GM23338 (cell line): ENCODE results near the gene CPNE7. TPM values are rescaled to one million over a fixed set of nuclear protein-coding genes. Genes with fewer than 3 reads are reported as not detected.

Source experiments
- ATAC-seq: fragments of 200-7000 bp; cut with Tn5 transposase; 3 replicates; pipeline ENCODE4 v1.9.1; 2020
- DNase-seq: peaks from one replicate; pipeline ENCODE4 v3.0.0-alpha.2; 2015; ENCODE audit warnings: low spot score
- H2AFZ ChIP-seq: fragments of 200-600 bp; sonication (generic); 2 replicates; pipeline ENCODE4 v1.8.0; 2016; ENCODE audit warnings: antibody characterized with exemption, mild to moderate bottlenecking, moderate library complexity
- H3F3A ChIP-seq: fragments of 200-600 bp; sonication (generic); replicated peaks from 2 replicates; pipeline ENCODE4 v1.8.0; 2017; ENCODE audit warnings: antibody characterized with exemption, mixed run types, low read depth
- H3K27ac ChIP-seq: fragments of 200-600 bp; sonication (generic); 2 replicates; pipeline ENCODE4 v1.6.1; 2016; ENCODE audit warnings: low read depth
- H3K27me3 ChIP-seq: fragments of 200-600 bp; sonication (generic); 2 replicates; pipeline ENCODE4 v1.8.0; 2016; ENCODE audit warnings: mild to moderate bottlenecking, mixed run types, moderate library complexity; ENCODE audit not compliant: insufficient read depth
- H3K36me3 ChIP-seq: fragments of 200-600 bp; sonication (generic); 2 replicates; pipeline ENCODE4 v1.8.0; 2016; ENCODE audit warnings: mild to moderate bottlenecking; ENCODE audit not compliant: insufficient read depth
- H3K4me1 ChIP-seq: fragments of 200-600 bp; sonication (generic); 2 replicates; pipeline ENCODE4 v1.8.0; 2016; ENCODE audit warnings: mild to moderate bottlenecking, moderate library complexity; ENCODE audit not compliant: insufficient read depth
- H3K4me2 ChIP-seq: fragments of 200-600 bp; sonication (generic); 2 replicates; pipeline ENCODE4 v1.7.1; 2017; ENCODE audit warnings: mixed run types
- H3K4me3 ChIP-seq: fragments of 200-600 bp; sonication (generic); 2 replicates; pipeline ENCODE4 v1.6.1; 2016; ENCODE audit warnings: mixed run types
- H3K79me2 ChIP-seq: fragments of 200-600 bp; sonication (generic); replicated peaks from 2 replicates; pipeline ENCODE4 v1.8.0; 2017; ENCODE audit warnings: mild to moderate bottlenecking; ENCODE audit not compliant: insufficient read depth
- H3K9me2 ChIP-seq: fragments of 200-600 bp; sonication (generic); 2 replicates; pipeline ENCODE4 v1.8.0; 2017; ENCODE audit not compliant: insufficient read depth
- H4K20me1 ChIP-seq: fragments of 200-600 bp; sonication (generic); replicated peaks from 2 replicates; pipeline ENCODE4 v1.8.0; 2017; ENCODE audit warnings: mild to moderate bottlenecking; ENCODE audit not compliant: insufficient read depth
- H3K27ac Mint-ChIP-seq: 2 replicates; pipeline ENCODE4 v1.8.0; 2020; ENCODE audit warnings: inconsistent platforms, mild to moderate bottlenecking, moderate library complexity, mixed read lengths
- H3K27me3 Mint-ChIP-seq: 3 replicates; pipeline ENCODE4 v1.8.0; 2022; ENCODE audit warnings: low read depth, mild to moderate bottlenecking, moderate library complexity, mixed read lengths, inconsistent platforms; ENCODE audit not compliant: insufficient read depth, poor library complexity
- H3K36me3 Mint-ChIP-seq: 3 replicates; pipeline ENCODE4 v1.8.0; 2021; ENCODE audit warnings: low read depth, mild to moderate bottlenecking, inconsistent platforms, moderate library complexity, mixed read lengths
- H3K4me1 Mint-ChIP-seq: 3 replicates; pipeline ENCODE4 v1.8.0; 2020; ENCODE audit warnings: mild to moderate bottlenecking, inconsistent platforms, mixed read lengths
- H3K4me3 Mint-ChIP-seq: 3 replicates; pipeline ENCODE4 v1.8.0; 2021; ENCODE audit warnings: moderate library complexity, mild to moderate bottlenecking, inconsistent platforms, mixed read lengths
- H3K9me3 Mint-ChIP-seq: 3 replicates; pipeline ENCODE4 v1.8.0; 2020; ENCODE audit warnings: moderate library complexity, mild to moderate bottlenecking, inconsistent platforms, mixed read lengths
- CREB1 ChIP-seq: fragments of 250-450 bp; sonication (Bioruptor Pico); IDR thresholded peaks from 2 replicates; pipeline ENCODE4 v1.5.0; 2020; ENCODE audit warnings: low read depth, mild to moderate bottlenecking, moderate library complexity
- CTCF ChIP-seq, 2 experiments: fragments of 200-600 bp in 1 of 2; sonication (generic) in 1 of 2; conservative IDR thresholded peaks; 2 replicates each; pipeline versions ENCODE4 v1.5.1 to v1.6.1; 2016 to 2017; ENCODE audit warnings: antibody characterized with exemption in 2 of 2, low read depth in 2 of 2, mild to moderate bottlenecking in 2 of 2, moderate library complexity in 1 of 2
- ETS1 ChIP-seq: IDR thresholded peaks from 2 replicates; pipeline ENCODE4 v1.6.1; 2016; ENCODE audit warnings: antibody characterized with exemption
- EZH2 ChIP-seq: fragments of 200-600 bp; sonication (generic); IDR thresholded peaks from one replicate; pipeline ENCODE4 v1.8.0; 2017; ENCODE audit warnings: antibody characterized with exemption, mild to moderate bottlenecking, low read depth; ENCODE audit not compliant: unreplicated experiment
- EZH2phosphoT487 ChIP-seq: fragments of 200-600 bp; sonication (generic); IDR thresholded peaks from one replicate; pipeline ENCODE4 v1.8.1; 2018; ENCODE audit warnings: antibody characterized with exemption; ENCODE audit not compliant: unreplicated experiment
- JUNB ChIP-seq: IDR thresholded peaks from one replicate; pipeline ENCODE4 v1.6.1; 2016; ENCODE audit warnings: antibody characterized with exemption; ENCODE audit not compliant: unreplicated experiment
- NANOG ChIP-seq: IDR thresholded peaks from 2 replicates; pipeline ENCODE4 v1.6.1; 2016; ENCODE audit warnings: antibody characterized with exemption, borderline replicate concordance
- POLR2AphosphoS5 ChIP-seq: IDR thresholded peaks from 2 replicates; pipeline ENCODE4 v1.6.1; 2016; ENCODE audit warnings: antibody characterized with exemption, low read depth
- REST ChIP-seq: IDR thresholded peaks from one replicate; pipeline ENCODE4 v1.6.1; 2018; ENCODE audit warnings: antibody characterized with exemption; ENCODE audit not compliant: unreplicated experiment
- STAT1 ChIP-seq: IDR thresholded peaks from one replicate; pipeline ENCODE4 v1.6.1; 2016; ENCODE audit warnings: antibody characterized with exemption; ENCODE audit not compliant: unreplicated experiment
- ZNF114 ChIP-seq: fragments of 250-450 bp; sonication (Bioruptor Pico); IDR thresholded peaks from 2 replicates; pipeline ENCODE4 v1.5.0; 2020; ENCODE audit warnings: mild to moderate bottlenecking, moderate library complexity
- ZNF331 ChIP-seq: fragments of 250-450 bp; sonication (Bioruptor Pico); IDR thresholded peaks from 2 replicates; pipeline ENCODE4 v1.5.0; 2020; ENCODE audit warnings: low read depth, mild to moderate bottlenecking, moderate library complexity
- ZNF462 ChIP-seq: fragments of 250-450 bp; sonication (Bioruptor Pico); IDR thresholded peaks from 2 replicates; pipeline ENCODE4 v1.5.0; 2020; ENCODE audit warnings: mild to moderate bottlenecking, moderate library complexity
- polyA plus RNA-seq: library from polyadenylated mRNA; unstranded; fragments of >200 nt; fragmentation: Nextera tagmentation; extraction: Ambion mirVana; gene quantifications from 2 replicates; pipeline ENCODE4 v1.2.1, GENCODE V29; 2016
- total RNA-seq: library from RNA; depleted of rRNA; stranded (reverse); fragments of >200 nt; shearing (Covaris generic); gene quantifications from 2 replicates; pipeline ENCODE4 v1.2.3, GENCODE V29; 2014

Gene CPNE7
- total and polyA plus RNA-seq, 2 experiments from 2014 or later: 11.2 to 15.7 TPM

- H3K9me3 Mint-ChIP-seq: peaks cover 2% of the 10 kb centered on the region; the same call in 1 of the 3 replicates
- ATAC-seq (no peak), DNase-seq (no peak)
- Histone ChIP-seq H3K4me1 (peaks cover 17% of the 10 kb centered on the region), H4K20me1 (peaks cover 8% of the 10 kb centered on the region), H2AFZ (no peak overlapping the region), H3F3A (peaks cover 36% of the 10 kb centered on the region), H3K79me2 (peaks cover 7% of the 10 kb centered on the region), H3K36me3 (peaks cover 12% of the 10 kb centered on the region), H3K27ac (no peak overlapping the region), H3K4me2 (no peak overlapping the region), H3K27me3 (peaks cover 7% of the 10 kb centered on the region), H3K4me3 (no peak overlapping the region), H3K9me2 (no peaks in the 10 kb centered on the region)
- TF ChIP-seq ETS1 (no peak), ZNF462 (CRISPR knock-in tag) (no peak), JUNB (no peak), STAT1 (no peak), EZH2phosphoT487 (no peak), CTCF (conservative IDR thresholded peaks at IDR 0.05; ENCODE audit: low read depth in 2 of 2) (no peak), EZH2 (no peak), CREB1 (CRISPR knock-in tag) (no peak), POLR2AphosphoS5 (no peak), ZNF331 (no peak), ZNF114 (CRISPR knock-in tag) (no peak), REST (no peak), NANOG (no peak)
- peaks cover 28% of the 10 kb centered on the region for H3K27me3 Mint-ChIP-seq
- H3K36me3 Mint-ChIP-seq: peaks cover 22% of the 10 kb centered on the region
- H3K27ac Mint-ChIP-seq: no peak overlapping the region
- peak overlapping the region; percentile 16; the same call in 1 of the 3 replicates for H3K4me3 Mint-ChIP-seq
- peaks cover 25% of the 10 kb centered on the region for H3K4me1 Mint-ChIP-seq
Measured at GRCh38 chr16:89567656-89568594, 7.6 kb upstream of the CPNE7 start.
